H1 (cell line): ENCODE data around the gene TSNAXIP1. TPM values are rescaled to one million over a fixed set of nuclear protein-coding genes. Genes with fewer than 3 reads are reported as not detected.
A peak's percentile ranks its signal among the peaks of the same experiment; 100 is the strongest.

Source experiments
- CTCF ChIA-PET: fragments of 300-600 bp; sonication (Branson Sonifier 250); formaldehyde crosslinking; loops from one replicate; lab custom pipeline; 2021; ENCODE audit not compliant: partially characterized antibody; lab: Charles Lee
- POLR2A ChIA-PET: fragments of 300-600 bp; sonication (Branson Sonifier 250); formaldehyde crosslinking; loops from one replicate; lab custom pipeline; 2021; ENCODE audit warnings: inconsistent platforms; ENCODE audit not compliant: partially characterized antibody; lab: Charles Lee
- DNase-seq, 2 experiments: peaks; one replicate each; pipeline versions ENCODE4 v3.0.0 to v3.0.0-alpha.2; 2010 to 2022; ENCODE audit warnings: low spot score in 2 of 2, low read depth in 1 of 2, mixed read lengths in 1 of 2
- FAIRE-seq: peaks from 2 replicates; lab custom pipeline; 2011; peaks lifted over from hg19 to GRCh38; lab: Jason Lieb, UNC
- H2AFZ ChIP-seq: 2 replicates; pipeline ENCODE4 v1.8.1; 2012; ENCODE audit warnings: low read length, inconsistent platforms
- H2AK5ac ChIP-seq: 2 replicates; pipeline ENCODE4 v1.6.1; 2013; ENCODE audit warnings: low read depth, low read length
- H2BK120ac ChIP-seq: replicated peaks from 2 replicates; pipeline ENCODE3; 2013; ENCODE audit warnings: low read depth, low read length, inconsistent platforms
- H2BK12ac ChIP-seq: 2 replicates; pipeline ENCODE4 v1.6.1; 2013; ENCODE audit warnings: low read depth, low read length
- H2BK15ac ChIP-seq: 2 replicates; pipeline ENCODE4 v1.6.1; 2013; ENCODE audit warnings: low read length
- H2BK20ac ChIP-seq: 2 replicates; pipeline ENCODE4 v1.6.1; 2013; ENCODE audit warnings: low read length
- H2BK5ac ChIP-seq: 2 replicates; pipeline ENCODE4 v1.6.1; 2013; ENCODE audit warnings: low read depth, low read length
- H3K14ac ChIP-seq: 2 replicates; pipeline ENCODE4 v1.6.1; 2013; ENCODE audit warnings: inconsistent platforms; ENCODE audit not compliant: insufficient read length
- H3K18ac ChIP-seq: 2 replicates; pipeline ENCODE4 v1.6.1; 2013; ENCODE audit warnings: low read length; ENCODE audit errors: extremely low read depth
- H3K23ac ChIP-seq: 2 replicates; pipeline ENCODE4 v1.6.1; 2013; ENCODE audit warnings: inconsistent platforms; ENCODE audit not compliant: insufficient read length
- H3K23me2 ChIP-seq: 2 replicates; pipeline ENCODE4 v1.6.1; 2013; ENCODE audit warnings: low read depth, low read length
- H3K27ac ChIP-seq: 2 replicates; pipeline ENCODE4 v1.6.1; 2011; ENCODE audit warnings: low read depth, low read length, inconsistent platforms
- H3K27me3 ChIP-seq, 4 experiments: replicated peaks in 1 of 4; 1 replicate in 1 of 4; 2 replicates in 3 of 4; pipeline versions ENCODE4 v1.6.1 to v1.8.1; 2011 to 2013; ENCODE audit warnings: low read length in 3 of 4, mild to moderate bottlenecking in 3 of 4, inconsistent platforms in 2 of 4, mixed read lengths in 2 of 4, moderate library complexity in 1 of 4; ENCODE audit not compliant: control insufficient read depth in 3 of 4, insufficient read depth in 3 of 4; ENCODE audit errors: extremely low read depth in 1 of 4
- H3K36me3 ChIP-seq, 4 experiments: 2 replicates each; pipeline versions ENCODE4 v1.6.1 to v1.8.1; 2011 to 2013; ENCODE audit warnings: mild to moderate bottlenecking in 4 of 4, low read length in 3 of 4, moderate library complexity in 2 of 4, control low read depth in 1 of 4, inconsistent platforms in 1 of 4; ENCODE audit not compliant: insufficient read depth in 4 of 4, control insufficient read depth in 2 of 4
- H3K4ac ChIP-seq: replicated peaks from 2 replicates; pipeline ENCODE3; 2013; ENCODE audit warnings: low read length, low read depth, mixed read lengths, inconsistent platforms; ENCODE audit not compliant: insufficient read length
- H3K4me1 ChIP-seq, 4 experiments: replicated peaks in 1 of 4; 1 replicate in 1 of 4; 2 replicates in 3 of 4; pipeline versions ENCODE4 v1.6.1 to v1.8.1; 2011 to 2013; ENCODE audit warnings: low read length in 3 of 4, inconsistent platforms in 2 of 4, mixed read lengths in 1 of 4; ENCODE audit not compliant: insufficient read depth in 4 of 4, control insufficient read depth in 3 of 4
- H3K4me2 ChIP-seq, 2 experiments: 2 replicates each; pipeline versions ENCODE4 v1.6.1 to v1.8.1; 2011 to 2013; ENCODE audit warnings: low read depth in 2 of 2, low read length in 2 of 2, control low read depth in 1 of 2, inconsistent platforms in 1 of 2, mild to moderate bottlenecking in 1 of 2; ENCODE audit not compliant: insufficient read depth in 1 of 2
- H3K4me3 ChIP-seq, 4 experiments: fragments of 200-600, 300-600 bp in 1 of 4; sonication (generic), shearing (Covaris generic), sonication (Bioruptor Twin) in 1 of 4; 2 replicates each; pipeline versions ENCODE4 v1.5.1 to v1.8.1; 2011 to 2016; ENCODE audit warnings: low read length in 4 of 4, low read depth in 3 of 4, control low read depth in 2 of 4, inconsistent platforms in 2 of 4, mild to moderate bottlenecking in 2 of 4, mixed read lengths in 1 of 4, moderate library complexity in 1 of 4; ENCODE audit not compliant: insufficient read depth in 2 of 4; ENCODE audit errors: extremely low read depth in 1 of 4
- H3K56ac ChIP-seq: replicated peaks from 2 replicates; pipeline ENCODE3; 2013; ENCODE audit warnings: low read depth, mild to moderate bottlenecking, mixed read lengths, low read length, inconsistent platforms; ENCODE audit not compliant: insufficient read length
- H3K79me1 ChIP-seq: 2 replicates; pipeline ENCODE4 v1.6.1; 2013; ENCODE audit warnings: low read depth, low read length, control low read depth
- H3K79me2 ChIP-seq, 2 experiments: 2 replicates each; pipeline versions ENCODE4 v1.6.1 to v1.8.1; 2012 to 2013; ENCODE audit warnings: low read length in 2 of 2, mild to moderate bottlenecking in 2 of 2, inconsistent platforms in 1 of 2; ENCODE audit not compliant: insufficient read depth in 2 of 2, control insufficient read depth in 1 of 2
- H3K9ac ChIP-seq, 4 experiments: replicated peaks in 1 of 4; 1 replicate in 1 of 4; 2 replicates in 3 of 4; pipeline versions ENCODE4 v1.6.1 to v1.8.1; 2011 to 2013; ENCODE audit warnings: low read depth in 3 of 4, low read length in 3 of 4, control low read depth in 2 of 4, mild to moderate bottlenecking in 2 of 4, moderate library complexity in 2 of 4, inconsistent platforms in 1 of 4; ENCODE audit errors: extremely low read depth in 1 of 4
- H3K9me3 ChIP-seq, 2 experiments: 2 replicates each; pipeline versions ENCODE4 v1.6.1 to v1.8.1; 2012 to 2013; ENCODE audit warnings: mild to moderate bottlenecking in 2 of 2, moderate library complexity in 2 of 2, control low read depth in 1 of 2, inconsistent platforms in 1 of 2, low read depth in 1 of 2, low read length in 1 of 2, mixed read lengths in 1 of 2; ENCODE audit not compliant: insufficient read depth in 2 of 2
- H4K20me1 ChIP-seq, 2 experiments: replicated peaks in 1 of 2; 2 replicates each; pipeline versions ENCODE3 to v1.8.1; 2011 to 2013; ENCODE audit warnings: inconsistent platforms in 2 of 2, low read length in 2 of 2, mild to moderate bottlenecking in 1 of 2; ENCODE audit not compliant: insufficient read depth in 2 of 2, control insufficient read depth in 1 of 2
- H4K5ac ChIP-seq: 2 replicates; pipeline ENCODE4 v1.6.1; 2013; ENCODE audit warnings: low read length, low read depth, mixed read lengths, inconsistent platforms; ENCODE audit not compliant: insufficient read length
- H4K8ac ChIP-seq: 2 replicates; pipeline ENCODE4 v1.8.0; 2013; ENCODE audit warnings: mild to moderate bottlenecking, moderate library complexity, low read length, inconsistent platforms; ENCODE audit not compliant: insufficient read depth; ENCODE audit errors: extremely low read depth
- H4K91ac ChIP-seq: replicated peaks from 2 replicates; pipeline ENCODE3; 2013; ENCODE audit warnings: low read length, mixed read lengths, inconsistent platforms; ENCODE audit not compliant: insufficient read length
- RXRA ChIP-seq: IDR thresholded peaks from 2 replicates; pipeline ENCODE4 v1.6.1; 2011; ENCODE audit warnings: low read depth, mild to moderate bottlenecking, low read length, moderate library complexity; ENCODE audit not compliant: insufficient read depth
- TAF1 ChIP-seq: IDR thresholded peaks from 2 replicates; pipeline ENCODE4 v1.6.1; 2011; ENCODE audit warnings: mild to moderate bottlenecking, low read depth, low read length
- WGBS, 2 experiments: shearing (Covaris generic) in 1 of 2; methylation state at CpG; one replicate each; pipeline versions ENCODE4 v1.1.6 to v1.1.7; 2013 to 2015; ENCODE audit warnings: low lambda C conversion rate in 2 of 2, mixed read lengths in 2 of 2, inconsistent platforms in 1 of 2, low coverage in 1 of 2, missing lambda C conversion rate in 1 of 2; ENCODE audit not compliant: insufficient replicate concordance in 2 of 2, insufficient coverage in 1 of 2, insufficient read length in 1 of 2; ENCODE audit errors: extremely low coverage in 1 of 2, missing lambda C conversion rate in 1 of 2; 5-methylcytosine and 5-hydroxymethylcytosine counted together
- polyA plus RNA-seq, 7 experiments: library from polyadenylated mRNA; depleted of rRNA in 3 of 7; stranded (reverse) in 5 of 7; unstranded in 2 of 7; fragments of >200 nt in 5 of 7; fragments of 200-250 nt in 2 of 7; gene quantifications; 1 replicate in 5 of 7; 2 replicates in 1 of 7; 4 replicates in 1 of 7; pipeline versions ENCODE4 v1.2.1 to v1.2.3, GENCODE V29; 2011 to 2013; ENCODE audit warnings: missing spikeins in 2 of 7, mixed read lengths in 2 of 7
- total RNA-seq: library from RNA; stranded (reverse); fragmentation: NEBNext Ultra II Directional; extraction: Animal tissue kit (Norgen Biotek cat#: 25700); gene quantifications from 2 replicates; pipeline ENCODE4 v1.2.1, GENCODE V29; 2021
- TF ChIP-seq, protein P1 (sequence below): IDR thresholded peaks from 2 replicates; pipeline ENCODE4 v1.6.1; 2012; ENCODE audit warnings: low read length, inconsistent platforms

The TSNAXIP1 gene
- total and polyA plus RNA-seq, 2 of the 8 experiments (the other 6 are each of a cell fraction or from before 2014, with no cell fraction given) = 0.37 to 0.94 TPM

- no peak overlapping the region for H2BK5ac ChIP-seq
- no peak overlapping the region for H3K56ac ChIP-seq
- WGBS, 2 experiments = 91% methylated on average over 8 of the region's 8 CpGs; no CpG with 5 or more reads in 1 of the 2 experiments
- H2BK12ac ChIP-seq = no peak overlapping the region
- no peaks in the 10 kb centered on the region for H3K23me2 ChIP-seq
- ChIA-PET POLR2A (no interaction called here), CTCF (interaction anchor here (0.8 to 1.2 kb wide), 2 partner anchors 46 to 56 kb away, joined by 3 to 4 read pairs; no protein-coding TSS in a partner anchor)
- no peak for DNase-seq
- FAIRE-seq = no peak
- H3K14ac ChIP-seq = no peak overlapping the region
- H4K20me1 ChIP-seq = peaks cover 0 to 22% of the 10 kb centered on the region in 2 experiments
- H4K91ac ChIP-seq = no peak overlapping the region
- no peak overlapping the region for H2BK20ac ChIP-seq
- H3K18ac ChIP-seq = no peak overlapping the region
- H4K8ac ChIP-seq = no peak overlapping the region; the same call in 1 of the 2 replicates
- H3K9ac ChIP-seq = 0 out of 7 replicates have a peak overlapping the region, but pooled peaks of 1 of the 4 experiments have one; percentile 37
- H2BK120ac ChIP-seq = no peak overlapping the region
- no peaks in the 10 kb centered on the region for H3K9me3 ChIP-seq
- H2AK5ac ChIP-seq = no peak overlapping the region
- no peaks in the 10 kb centered on the region for H3K27me3 ChIP-seq
- no peaks in the 10 kb centered on the region for H3K4me1 ChIP-seq
- no peaks in the 10 kb centered on the region for H3K79me2 ChIP-seq
- H3K79me1 ChIP-seq = peaks cover 3% of the 10 kb centered on the region; the same call in 1 of the 2 replicates
- H3K4me3 ChIP-seq = no peak overlapping the region
- no peak overlapping the region for H2AFZ ChIP-seq
- no peak overlapping the region for H3K23ac ChIP-seq
- H4K5ac ChIP-seq = no peak overlapping the region
- no peak overlapping the region for H2BK15ac ChIP-seq
- no peak overlapping the region for H3K27ac ChIP-seq
- H3K36me3 ChIP-seq = no peaks in the 10 kb centered on the region
- no peak overlapping the region for H3K4ac ChIP-seq
- no peak overlapping the region for H3K4me2 ChIP-seq
- TF ChIP-seq, protein P1, sequence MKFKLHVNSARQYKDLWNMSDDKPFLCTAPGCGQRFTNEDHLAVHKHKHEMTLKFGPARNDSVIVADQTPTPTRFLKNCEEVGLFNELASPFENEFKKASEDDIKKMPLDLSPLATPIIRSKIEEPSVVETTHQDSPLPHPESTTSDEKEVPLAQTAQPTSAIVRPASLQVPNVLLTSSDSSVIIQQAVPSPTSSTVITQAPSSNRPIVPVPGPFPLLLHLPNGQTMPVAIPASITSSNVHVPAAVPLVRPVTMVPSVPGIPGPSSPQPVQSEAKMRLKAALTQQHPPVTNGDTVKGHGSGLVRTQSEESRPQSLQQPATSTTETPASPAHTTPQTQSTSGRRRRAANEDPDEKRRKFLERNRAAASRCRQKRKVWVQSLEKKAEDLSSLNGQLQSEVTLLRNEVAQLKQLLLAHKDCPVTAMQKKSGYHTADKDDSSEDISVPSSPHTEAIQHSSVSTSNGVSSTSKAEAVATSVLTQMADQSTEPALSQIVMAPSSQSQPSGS = no peak
- no peak for TF ChIP-seq RXRA
- no peak for TF ChIP-seq TAF1
- TF ChIP-seq, all 59 proteins: peak for 0
Measured at GRCh38 chr16:67760206-67760955, 46.3 kb upstream of the TSNAXIP1 start.
